OCI-LY1 (cell line): Measurements from ENCODE around the gene NLK.

Source experiments
- H2AFZ ChIP-seq: fragments of 200-600 bp; sonication (generic), shearing (Covaris generic); 2 replicates; pipeline ENCODE4 v1.6.0; 2014; ENCODE audit warnings: antibody characterized with exemption, mild to moderate bottlenecking, low read length
- H3F3A ChIP-seq: fragments of 200-600 bp; sonication (generic), shearing (Covaris generic); 2 replicates; pipeline ENCODE4 v1.6.0; 2014; ENCODE audit warnings: mild to moderate bottlenecking, antibody characterized with exemption, low read length, moderate library complexity; ENCODE audit not compliant: insufficient read depth
- H3K27ac ChIP-seq: fragments of 200-600 bp; sonication (generic); 2 replicates; pipeline ENCODE4 v1.5.1; 2014; ENCODE audit warnings: low read length, mixed run types, mild to moderate bottlenecking, low read depth; ENCODE audit not compliant: poor library complexity, severe bottlenecking
- H3K27me3 ChIP-seq: fragments of 200-600 bp; sonication (generic); 2 replicates; pipeline ENCODE4 v1.6.0; 2014; ENCODE audit warnings: antibody characterized with exemption, mild to moderate bottlenecking, low read length, moderate library complexity; ENCODE audit not compliant: insufficient read depth
- H3K36me3 ChIP-seq: fragments of 200-600 bp; sonication (generic); 2 replicates; pipeline ENCODE4 v1.6.1; 2014; ENCODE audit warnings: mild to moderate bottlenecking, antibody characterized with exemption, low read length, moderate library complexity, mixed read lengths; ENCODE audit not compliant: insufficient read depth
- H3K4me1 ChIP-seq: fragments of 200-600 bp; sonication (generic); 2 replicates; pipeline ENCODE4 v1.5.1; 2014; ENCODE audit warnings: mild to moderate bottlenecking, low read length, moderate library complexity; ENCODE audit not compliant: insufficient read depth, severe bottlenecking
- H3K4me2 ChIP-seq: fragments of 200-600 bp; sonication (generic), shearing (Covaris generic); 2 replicates; pipeline ENCODE4 v1.6.1; 2014; ENCODE audit warnings: low read length
- H3K4me3 ChIP-seq: fragments of 200-600 bp; sonication (generic); 2 replicates; pipeline ENCODE4 v1.5.1; 2014; ENCODE audit warnings: low read length, low read depth, mild to moderate bottlenecking, mixed read lengths; ENCODE audit not compliant: poor library complexity, severe bottlenecking
- H3K79me2 ChIP-seq: fragments of 200-600 bp; shearing (Covaris generic); 2 replicates; pipeline ENCODE4 v1.6.1; 2016; ENCODE audit warnings: mixed run types, low read length, mixed read lengths; ENCODE audit not compliant: insufficient read depth
- H3K9ac ChIP-seq: fragments of 200-600 bp; sonication (generic), shearing (Covaris generic); 2 replicates; pipeline ENCODE4 v1.6.1; 2014; ENCODE audit warnings: mild to moderate bottlenecking, low read length, mixed read lengths
- H3K9me2 ChIP-seq: fragments of 200-600 bp; sonication (generic), shearing (Covaris generic); 2 replicates; pipeline ENCODE4 v1.6.1; 2014; ENCODE audit warnings: low read depth, mild to moderate bottlenecking, low read length, mixed read lengths
- H3K9me3 ChIP-seq: fragments of 200-600 bp; shearing (Covaris generic); 2 replicates; pipeline ENCODE4 v1.6.1; 2014; ENCODE audit warnings: low read length, mixed read lengths
- H4K20me1 ChIP-seq: fragments of 200-600 bp; sonication (generic), shearing (Covaris generic); 2 replicates; pipeline ENCODE4 v1.6.0; 2016; ENCODE audit warnings: mild to moderate bottlenecking, low read length; ENCODE audit not compliant: insufficient read depth
- EZH2 ChIP-seq: fragments of 200-600 bp; sonication (generic), shearing (Covaris generic); IDR thresholded peaks from 2 replicates; pipeline ENCODE4 v1.8.0; 2017; ENCODE audit warnings: borderline replicate concordance, mixed run types, mild to moderate bottlenecking, antibody characterized with exemption, low read length, moderate library complexity, mixed read lengths
- TF ChIP-seq, protein P1 (sequence below): fragments of 200-600 bp; sonication (generic), shearing (Covaris generic); IDR thresholded peaks from 2 replicates; pipeline ENCODE4 v1.5.1; 2017; ENCODE audit warnings: mild to moderate bottlenecking, antibody characterized with exemption, low read length, moderate library complexity, mixed read lengths

Gene NLK

DNA sequence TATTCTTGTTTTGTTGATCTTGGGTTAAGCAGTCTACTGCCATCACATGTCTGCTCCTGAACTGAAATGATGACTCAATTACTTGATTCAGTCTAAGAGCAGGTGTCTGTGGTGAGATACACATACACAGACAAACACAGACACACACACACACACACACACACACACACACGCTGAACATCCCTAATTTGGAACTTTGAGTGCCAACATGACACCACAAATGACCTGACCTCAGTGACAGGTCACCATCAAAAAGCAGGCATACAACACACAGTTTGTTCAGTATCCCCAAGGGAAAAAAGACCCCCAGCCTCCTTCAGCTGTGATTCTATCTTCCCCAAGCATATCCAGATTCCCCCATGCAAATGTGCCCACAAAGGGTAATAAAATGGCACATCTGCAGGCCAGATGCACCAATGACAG is 146.4 kb downstream of the NLK start:
- Histone ChIP-seq H3K9ac (no peak overlapping the region), H4K20me1 (no peaks in the 10 kb centered on the region), H2AFZ (no peak overlapping the region), H3K27ac (no peak overlapping the region), H3K4me2 (no peak overlapping the region), H3K27me3 (no peaks in the 10 kb centered on the region), H3K9me2 (no peaks in the 10 kb centered on the region), H3K4me3 (no peak overlapping the region), H3K79me2 (no peaks in the 10 kb centered on the region), H3K4me1 (no peaks in the 10 kb centered on the region), H3K9me3 (0 out of 2 replicates have a peak, but pooled peaks cover 3% of the 10 kb centered on the region), H3K36me3 (peaks cover 65% of the 10 kb centered on the region), H3F3A (no peaks in the 10 kb centered on the region)
- no peak for TF ChIP-seq EZH2
- TF ChIP-seq, protein P1, sequence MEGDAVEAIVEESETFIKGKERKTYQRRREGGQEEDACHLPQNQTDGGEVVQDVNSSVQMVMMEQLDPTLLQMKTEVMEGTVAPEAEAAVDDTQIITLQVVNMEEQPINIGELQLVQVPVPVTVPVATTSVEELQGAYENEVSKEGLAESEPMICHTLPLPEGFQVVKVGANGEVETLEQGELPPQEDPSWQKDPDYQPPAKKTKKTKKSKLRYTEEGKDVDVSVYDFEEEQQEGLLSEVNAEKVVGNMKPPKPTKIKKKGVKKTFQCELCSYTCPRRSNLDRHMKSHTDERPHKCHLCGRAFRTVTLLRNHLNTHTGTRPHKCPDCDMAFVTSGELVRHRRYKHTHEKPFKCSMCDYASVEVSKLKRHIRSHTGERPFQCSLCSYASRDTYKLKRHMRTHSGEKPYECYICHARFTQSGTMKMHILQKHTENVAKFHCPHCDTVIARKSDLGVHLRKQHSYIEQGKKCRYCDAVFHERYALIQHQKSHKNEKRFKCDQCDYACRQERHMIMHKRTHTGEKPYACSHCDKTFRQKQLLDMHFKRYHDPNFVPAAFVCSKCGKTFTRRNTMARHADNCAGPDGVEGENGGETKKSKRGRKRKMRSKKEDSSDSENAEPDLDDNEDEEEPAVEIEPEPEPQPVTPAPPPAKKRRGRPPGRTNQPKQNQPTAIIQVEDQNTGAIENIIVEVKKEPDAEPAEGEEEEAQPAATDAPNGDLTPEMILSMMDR: no peak

DNA sequence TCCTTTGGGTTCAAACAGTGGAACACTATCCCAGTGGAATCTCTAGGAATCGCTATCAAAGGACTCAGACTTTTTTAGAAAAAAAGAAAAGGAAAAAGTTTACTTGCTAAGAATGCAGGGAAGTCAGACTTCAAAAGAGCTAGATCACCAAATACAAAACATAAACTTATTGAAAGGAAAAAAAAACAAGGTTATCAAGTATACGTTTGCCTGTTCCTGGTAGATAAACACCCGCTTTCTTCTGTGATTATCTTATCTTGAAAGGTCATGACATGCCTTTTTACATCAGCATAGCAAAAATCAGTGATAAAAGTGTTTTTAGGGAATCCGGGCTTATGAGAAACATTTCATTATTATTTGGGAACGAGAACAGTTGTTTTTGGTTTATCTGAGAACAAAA is 147.2 kb downstream of the NLK start:
- Histone ChIP-seq H2AFZ (no peak overlapping the region), H3K4me3 (no peak overlapping the region), H3K9me2 (no peaks in the 10 kb centered on the region), H3K27ac (no peak overlapping the region), H4K20me1 (no peaks in the 10 kb centered on the region), H3F3A (no peaks in the 10 kb centered on the region), H3K79me2 (no peaks in the 10 kb centered on the region), H3K4me2 (no peak overlapping the region), H3K9ac (no peak overlapping the region), H3K4me1 (no peaks in the 10 kb centered on the region), H3K27me3 (no peaks in the 10 kb centered on the region), H3K36me3 (peaks cover 65% of the 10 kb centered on the region), H3K9me3 (0 out of 2 replicates have a peak, but pooled peaks cover 3% of the 10 kb centered on the region)
- no peak for TF ChIP-seq EZH2
- TF ChIP-seq, protein P1: no peak

DNA sequence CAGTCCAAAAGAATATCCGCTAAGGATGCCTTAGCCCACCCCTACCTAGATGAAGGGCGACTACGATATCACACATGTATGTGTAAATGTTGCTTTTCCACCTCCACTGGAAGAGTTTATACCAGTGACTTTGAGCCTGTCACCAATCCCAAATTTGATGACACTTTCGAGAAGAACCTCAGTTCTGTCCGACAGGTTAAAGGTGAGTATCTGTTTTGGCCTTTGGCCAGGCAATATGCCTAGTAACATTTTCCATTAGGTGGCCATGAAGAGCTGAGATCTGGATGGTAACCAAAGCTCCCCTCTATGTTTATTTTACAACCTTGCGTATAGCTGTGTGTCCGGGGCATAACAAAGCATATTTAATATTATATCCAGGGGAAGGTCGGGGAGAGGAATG is 148.5 kb downstream of the NLK start:
- no peaks in the 10 kb centered on the region for H3K79me2 ChIP-seq
- H3K4me3 ChIP-seq: no peak overlapping the region
- peaks cover 62% of the 10 kb centered on the region for H3K36me3 ChIP-seq

More for the DNA sequence above, 148.5 kb downstream of the NLK start:
- Histone ChIP-seq H3F3A (no peaks in the 10 kb centered on the region), H3K4me2 (no peak overlapping the region), H3K27ac (no peak overlapping the region), H3K9ac (no peak overlapping the region), H3K9me2 (no peaks in the 10 kb centered on the region), H3K4me1 (no peaks in the 10 kb centered on the region), H3K9me3 (no peaks in the 10 kb centered on the region), H3K27me3 (no peaks in the 10 kb centered on the region), H2AFZ (no peak overlapping the region), H4K20me1 (no peaks in the 10 kb centered on the region)
- TF ChIP-seq EZH2: no peak
- TF ChIP-seq, protein P1: no peak
